ENCODE results near the gene ONECUT2.

ONECUT2 gene

GRCh38 chr18:57529151-57529550, 94.0 kb downstream of the ONECUT2 start:
- DNase-seq (ENCODE audit: low spot score): no peak

- DNase-seq (ENCODE audit: low spot score): no peak
Observed at GRCh38 chr18:57533006-57533867, 98.1 kb downstream of the ONECUT2 start.

GRCh38 chr18:57533868-57534510, 98.8 kb downstream of the ONECUT2 start:
- DNase-seq (ENCODE audit: low spot score): no peak

- DNase-seq (ENCODE audit: low spot score): no peak
Observed at GRCh38 chr18:57534511-57534909, 99.3 kb downstream of the ONECUT2 start.

GRCh38 chr18:57538614-57539013, 103.4 kb downstream of the ONECUT2 start:
- no peak for DNase-seq (ENCODE audit: low spot score)

DNA sequence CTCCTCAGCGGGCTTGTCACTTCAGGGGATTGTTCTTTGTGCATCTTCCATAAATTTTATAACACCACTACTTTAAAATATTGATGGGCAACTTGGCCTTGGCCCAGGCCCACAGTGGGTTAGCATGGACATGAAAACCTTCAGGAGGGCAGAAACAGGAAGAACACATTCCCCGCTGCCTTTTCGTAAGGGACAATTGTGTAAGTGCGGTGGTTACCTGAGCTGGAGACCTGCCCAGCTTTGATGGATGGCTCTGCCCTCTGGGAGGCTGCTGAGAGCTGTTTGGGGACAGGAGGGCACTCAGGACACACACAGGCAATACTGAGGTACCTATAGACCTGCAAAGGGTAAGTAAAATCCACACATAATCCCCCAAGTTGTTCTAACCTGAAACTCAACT, 104.5 kb downstream of the ONECUT2 start:
- DNase-seq (ENCODE audit: low spot score): no peak

All from Ammon's horn (tissue), 1 donor.